Measurements from ENCODE around the gene CEP19.

Gene CEP19

GRCh38 chr3:196741249-196741889 lies 29.3 kb upstream of the CEP19 start:
- peak overlapping the region; percentile 73 for H3K4me3 ChIP-seq (ENCODE audit: low read length)
- no peak for DNase-seq (ENCODE audit: low read depth)
- no peak for TF ChIP-seq CTCF (conservative IDR thresholded peaks at IDR 0.05; ENCODE audit: low read length)

GRCh38 chr3:196740481-196741248 lies 28.6 kb upstream of the CEP19 start:
- DNase-seq (ENCODE audit: low read depth) = peak; percentile 67
- peak overlapping the region; percentile 73 for H3K4me3 ChIP-seq (ENCODE audit: low read length)
- TF ChIP-seq CTCF (conservative IDR thresholded peaks at IDR 0.05; ENCODE audit: low read length) = no peak

GRCh38 chr3:196739671-196740480 lies 27.8 kb upstream of the CEP19 start, which contains the start of gene PAK2:
Gene PAK2 (plus strand): TSS chr3:196739857. CDS start chr3:196782647, 42,790 bp downstream.
- H3K4me3 ChIP-seq (ENCODE audit: low read length) = peak within 1 kb of the TSS; percentile 73
- DNase-seq (ENCODE audit: low read depth) = peak; percentile 87
- TF ChIP-seq CTCF (conservative IDR thresholded peaks at IDR 0.05; ENCODE audit: low read length) = no peak

- TF ChIP-seq CTCF (conservative IDR thresholded peaks at IDR 0.05; ENCODE audit: low read length) = no peak
- no peak overlapping the region for H3K4me3 ChIP-seq (ENCODE audit: low read length)
- no peak for DNase-seq (ENCODE audit: low read depth)
Measured at GRCh38 chr3:196737655-196738054, 25.6 kb upstream of the CEP19 start.

- TF ChIP-seq CTCF (conservative IDR thresholded peaks at IDR 0.05; ENCODE audit: low read length) = no peak
- no peak overlapping the region for H3K4me3 ChIP-seq (ENCODE audit: low read length)
- DNase-seq (ENCODE audit: low read depth) = no peak
Measured at GRCh38 chr3:196736670-196737374, 24.8 kb upstream of the CEP19 start.

- DNase-seq (ENCODE audit: low read depth) = peak; percentile 62
- no peak overlapping the region for H3K4me3 ChIP-seq (ENCODE audit: low read length)
- no peak for TF ChIP-seq CTCF (conservative IDR thresholded peaks at IDR 0.05; ENCODE audit: low read length)
Measured at GRCh38 chr3:196735751-196736150, 23.7 kb upstream of the CEP19 start.
